Effector memory CD8-positive, alpha-beta T cell (primary cell): ENCODE data around the gene SPEN.

Experiments used
- ATAC-seq: fragments of 150-1000 bp; cut with Tn5 transposase; replicated peaks from 2 replicates; pipeline ENCODE4 v1.10.0; 2021; ENCODE audit warnings: mild to moderate bottlenecking, moderate library complexity
- DNase-seq, 3 experiments: peaks; one replicate each; pipeline ENCODE4 v3.0.0; 2021
- H3K27ac Mint-ChIP-seq, 2 donors: one replicate each; pipeline ENCODE4 v1.8.0; 2022; ENCODE audit warnings: mild to moderate bottlenecking in 2 of 2, mixed read lengths in 2 of 2, moderate library complexity in 2 of 2
- H3K27me3 Mint-ChIP-seq, 2 donors: one replicate each; pipeline ENCODE4 v1.8.0; 2022; ENCODE audit warnings: mixed read lengths in 2 of 2
- H3K36me3 Mint-ChIP-seq: one replicate; pipeline ENCODE4 v1.8.0; 2022; ENCODE audit warnings: mild to moderate bottlenecking, moderate library complexity, mixed read lengths; ENCODE audit not compliant: insufficient read depth
- H3K4me1 Mint-ChIP-seq, 2 donors: one replicate each; pipeline ENCODE4 v1.8.0; 2022; ENCODE audit warnings: low read depth in 2 of 2, mixed read lengths in 2 of 2
- H3K4me3 Mint-ChIP-seq, 2 donors: one replicate each; pipeline ENCODE4 v1.8.0; 2022; ENCODE audit warnings: mild to moderate bottlenecking in 2 of 2, mixed read lengths in 2 of 2, moderate library complexity in 2 of 2
- H3K9me3 Mint-ChIP-seq, 2 donors: one replicate each; pipeline ENCODE4 v1.8.0; 2022; ENCODE audit warnings: mixed read lengths in 2 of 2

The SPEN gene

GRCh38 chr1:15948595-15949452 is 101.3 kb downstream of the SPEN start:
- Mint-ChIP-seq H3K27me3 (no peaks in the 10 kb centered on the region), H3K4me3 (peak overlapping the region; percentile 77 to 85), H3K27ac (peak overlapping the region; percentile 89 to 96), H3K9me3 (no peaks in the 10 kb centered on the region), H3K4me1 (peaks cover 40 to 49% of the 10 kb centered on the region in 2 donors), H3K36me3 (peaks cover 35% of the 10 kb centered on the region)
- ATAC-seq: peak; percentile 4
- no peak for DNase-seq

GRCh38 chr1:15949453-15950245 is 102.1 kb downstream of the SPEN start:
- Mint-ChIP-seq H3K36me3 (peaks cover 35% of the 10 kb centered on the region), H3K4me3 (peak overlapping the region; percentile 77 to 85), H3K9me3 (no peaks in the 10 kb centered on the region), H3K27me3 (no peaks in the 10 kb centered on the region), H3K4me1 (peaks cover 42 to 55% of the 10 kb centered on the region in 2 donors), H3K27ac (peak overlapping the region; percentile 89 to 96)
- ATAC-seq (peak; percentile 89), DNase-seq (peak; percentile 93 to 95 (median 94))

GRCh38 chr1:15950302-15950701 is 102.8 kb downstream of the SPEN start:
- H3K36me3 Mint-ChIP-seq: peaks cover 30% of the 10 kb centered on the region
- peaks cover 46 to 55% of the 10 kb centered on the region in 2 donors for H3K4me1 Mint-ChIP-seq
- DNase-seq (peak in 1 of 3 experiments; percentile 20), ATAC-seq (no peak)
- peak overlapping the region; percentile 89 to 96 for H3K27ac Mint-ChIP-seq
- H3K27me3 Mint-ChIP-seq: no peaks in the 10 kb centered on the region
- peak overlapping the region; percentile 77 to 85 for H3K4me3 Mint-ChIP-seq
- no peaks in the 10 kb centered on the region for H3K9me3 Mint-ChIP-seq

- peaks cover 50 to 56% of the 10 kb centered on the region in 2 donors for H3K4me1 Mint-ChIP-seq
- no peaks in the 10 kb centered on the region for H3K27me3 Mint-ChIP-seq
- DNase-seq (peak in 2 of 3 experiments; percentile 18 to 29), ATAC-seq (no peak)
- no peaks in the 10 kb centered on the region for H3K9me3 Mint-ChIP-seq
- H3K27ac Mint-ChIP-seq: peak overlapping the region; percentile 89 to 96
- peaks cover 26% of the 10 kb centered on the region for H3K36me3 Mint-ChIP-seq
- H3K4me3 Mint-ChIP-seq: peak overlapping the region; percentile 77 to 85
Measured at GRCh38 chr1:15950763-15951295, 103.3 kb downstream of the SPEN start.

GRCh38 chr1:15951341-15952153 is 104.0 kb downstream of the SPEN start:
- Mint-ChIP-seq H3K36me3 (peaks cover 22% of the 10 kb centered on the region), H3K4me3 (peak overlapping the region; percentile 77 to 85), H3K27me3 (no peaks in the 10 kb centered on the region), H3K4me1 (peaks cover 55 to 57% of the 10 kb centered on the region in 2 donors), H3K9me3 (no peaks in the 10 kb centered on the region), H3K27ac (peak overlapping the region; percentile 89 to 96)
- ATAC-seq: peak; percentile 13
- DNase-seq: peak; percentile 39 to 43 (median 41)

- DNase-seq (no peak), ATAC-seq (no peak)
- Mint-ChIP-seq H3K9me3 (no peaks in the 10 kb centered on the region), H3K36me3 (peaks cover 25% of the 10 kb centered on the region), H3K27me3 (no peaks in the 10 kb centered on the region), H3K27ac (peak overlapping the region; percentile 89 to 96), H3K4me3 (no peak overlapping the region), H3K4me1 (peaks cover 59 to 60% of the 10 kb centered on the region in 2 donors)
Measured at GRCh38 chr1:15952317-15953258, 105.1 kb downstream of the SPEN start.

- no peak for ATAC-seq
- Mint-ChIP-seq H3K36me3 (peaks cover 25% of the 10 kb centered on the region), H3K4me3 (no peak overlapping the region), H3K9me3 (no peaks in the 10 kb centered on the region), H3K27me3 (no peaks in the 10 kb centered on the region), H3K4me1 (peaks cover 59 to 66% of the 10 kb centered on the region in 2 donors), H3K27ac (peak overlapping the region; percentile 53 to 96)
- no peak for DNase-seq
Measured at GRCh38 chr1:15953294-15953771, 105.8 kb downstream of the SPEN start.

GRCh38 chr1:15953791-15954241 is 106.3 kb downstream of the SPEN start:
- H3K27me3 Mint-ChIP-seq: no peaks in the 10 kb centered on the region
- peak overlapping the region; percentile 53 to 96 for H3K27ac Mint-ChIP-seq
- DNase-seq (no peak), ATAC-seq (no peak)
- no peak overlapping the region for H3K4me3 Mint-ChIP-seq
- peaks cover 28% of the 10 kb centered on the region for H3K36me3 Mint-ChIP-seq
- H3K4me1 Mint-ChIP-seq: peaks cover 61 to 69% of the 10 kb centered on the region in 2 donors
- no peaks in the 10 kb centered on the region for H3K9me3 Mint-ChIP-seq

- DNase-seq (no peak), ATAC-seq (no peak)
- Mint-ChIP-seq H3K36me3 (peaks cover 26% of the 10 kb centered on the region), H3K27ac (peak overlapping the region; percentile 44 to 96), H3K4me3 (no peak overlapping the region), H3K9me3 (no peaks in the 10 kb centered on the region), H3K27me3 (no peaks in the 10 kb centered on the region), H3K4me1 (peaks cover 58 to 64% of the 10 kb centered on the region in 2 donors)
Measured at GRCh38 chr1:15954316-15954715, 106.8 kb downstream of the SPEN start.

GRCh38 chr1:15955552-15955951 is 108.0 kb downstream of the SPEN start:
- H3K27me3 Mint-ChIP-seq: no peaks in the 10 kb centered on the region
- no peak for ATAC-seq
- H3K4me1 Mint-ChIP-seq: peaks cover 47 to 62% of the 10 kb centered on the region in 2 donors
- DNase-seq: no peak
- peak overlapping the region in 1 of 2 donors; percentile 69 for H3K27ac Mint-ChIP-seq
- H3K36me3 Mint-ChIP-seq: peaks cover 17% of the 10 kb centered on the region
- H3K4me3 Mint-ChIP-seq: no peak overlapping the region
- H3K9me3 Mint-ChIP-seq: no peaks in the 10 kb centered on the region

GRCh38 chr1:15956150-15956549 is 108.6 kb downstream of the SPEN start:
- Mint-ChIP-seq H3K27me3 (no peaks in the 10 kb centered on the region), H3K4me3 (no peak overlapping the region), H3K9me3 (no peaks in the 10 kb centered on the region), H3K27ac (peak overlapping the region in 1 of 2 donors; percentile 69), H3K4me1 (peaks cover 42 to 56% of the 10 kb centered on the region in 2 donors), H3K36me3 (peaks cover 13% of the 10 kb centered on the region)
- ATAC-seq: no peak
- no peak for DNase-seq
